ENCODE results near the gene EXOC4.
"Not testable (repeated sequence)": the region's sequence is repeated elsewhere in the genome, so short reads cannot be mapped to it uniquely, and the experiment has no call there.

The EXOC4 gene

GRCh38 chr7:133776266-133776665 is 523.4 kb downstream of the EXOC4 start:
- Histone ChIP-seq H3K27ac (ENCODE audit: low read depth, low read length) (no peak overlapping the region), H3K4me1 (ENCODE audit: control insufficient read depth, insufficient read depth, low read length, unreplicated experiment) (peaks cover 3% of the 10 kb centered on the region), H3K27me3 (ENCODE audit: insufficient read depth, low read length) (no peaks in the 10 kb centered on the region), H3K79me2 (ENCODE audit: control insufficient read depth, insufficient read depth, low read length, unreplicated experiment) (no peaks in the 10 kb centered on the region), H3K4me3 (ENCODE audit: low read depth, low read length) (no peak overlapping the region), H3K36me3 (ENCODE audit: insufficient read depth, low read length) (peaks cover 13% of the 10 kb centered on the region), H2AFZ (ENCODE audit: low read length, unreplicated experiment) (no peak overlapping the region)

GRCh38 chr7:133777701-133778100 is 524.8 kb downstream of the EXOC4 start:
- Histone ChIP-seq H3K4me3 (ENCODE audit: low read depth, low read length) (no peak overlapping the region), H3K36me3 (ENCODE audit: insufficient read depth, low read length) (peaks cover 13% of the 10 kb centered on the region), H3K27me3 (ENCODE audit: insufficient read depth, low read length) (no peaks in the 10 kb centered on the region), H3K79me2 (ENCODE audit: control insufficient read depth, insufficient read depth, low read length, unreplicated experiment) (no peaks in the 10 kb centered on the region), H2AFZ (ENCODE audit: low read length, unreplicated experiment) (no peak overlapping the region), H3K4me1 (ENCODE audit: control insufficient read depth, insufficient read depth, low read length, unreplicated experiment) (no peaks in the 10 kb centered on the region), H3K27ac (ENCODE audit: low read depth, low read length) (no peak overlapping the region)

- no peaks in the 10 kb centered on the region for H3K79me2 ChIP-seq (ENCODE audit: control insufficient read depth, insufficient read depth, low read length, unreplicated experiment)
- H3K27ac ChIP-seq (ENCODE audit: low read depth, low read length): no peak overlapping the region
- no peak overlapping the region for H2AFZ ChIP-seq (ENCODE audit: low read length, unreplicated experiment)
- H3K4me1 ChIP-seq (ENCODE audit: control insufficient read depth, insufficient read depth, low read length, unreplicated experiment): no peaks in the 10 kb centered on the region
- no peaks in the 10 kb centered on the region for H3K27me3 ChIP-seq (ENCODE audit: insufficient read depth, low read length)
- no peak overlapping the region for H3K4me3 ChIP-seq (ENCODE audit: low read depth, low read length)
- H3K36me3 ChIP-seq (ENCODE audit: insufficient read depth, low read length): peaks cover 13% of the 10 kb centered on the region
Observed at GRCh38 chr7:133778472-133778871, 525.6 kb downstream of the EXOC4 start.

GRCh38 chr7:133779538-133779937 is 526.7 kb downstream of the EXOC4 start:
- not testable (repeated sequence) for H3K4me3 ChIP-seq (ENCODE audit: low read depth, low read length); H3K79me2 ChIP-seq (ENCODE audit: control insufficient read depth, insufficient read depth, low read length, unreplicated experiment); H3K27ac ChIP-seq (ENCODE audit: low read depth, low read length); H3K27me3 ChIP-seq (ENCODE audit: insufficient read depth, low read length); H3K4me1 ChIP-seq (ENCODE audit: control insufficient read depth, insufficient read depth, low read length, unreplicated experiment); H2AFZ ChIP-seq (ENCODE audit: low read length, unreplicated experiment)
- H3K36me3 ChIP-seq (ENCODE audit: insufficient read depth, low read length): peaks cover 13% of the 10 kb centered on the region

GRCh38 chr7:133780912-133781311 is 528.0 kb downstream of the EXOC4 start:
- no peaks in the 10 kb centered on the region for H3K79me2 ChIP-seq (ENCODE audit: control insufficient read depth, insufficient read depth, low read length, unreplicated experiment)
- H3K27me3 ChIP-seq (ENCODE audit: insufficient read depth, low read length): no peaks in the 10 kb centered on the region
- peaks cover 13% of the 10 kb centered on the region for H3K36me3 ChIP-seq (ENCODE audit: insufficient read depth, low read length)
- no peak overlapping the region for H2AFZ ChIP-seq (ENCODE audit: low read length, unreplicated experiment)
- no peak overlapping the region for H3K4me3 ChIP-seq (ENCODE audit: low read depth, low read length)
- no peaks in the 10 kb centered on the region for H3K4me1 ChIP-seq (ENCODE audit: control insufficient read depth, insufficient read depth, low read length, unreplicated experiment)
- H3K27ac ChIP-seq (ENCODE audit: low read depth, low read length): no peak overlapping the region

GRCh38 chr7:133781486-133782090 is 528.7 kb downstream of the EXOC4 start:
- Histone ChIP-seq H3K36me3 (ENCODE audit: insufficient read depth, low read length) (peaks cover 13% of the 10 kb centered on the region), H3K27ac (ENCODE audit: low read depth, low read length) (no peak overlapping the region), H2AFZ (ENCODE audit: low read length, unreplicated experiment) (no peak overlapping the region), H3K27me3 (ENCODE audit: insufficient read depth, low read length) (no peaks in the 10 kb centered on the region), H3K4me3 (ENCODE audit: low read depth, low read length) (no peak overlapping the region), H3K79me2 (ENCODE audit: control insufficient read depth, insufficient read depth, low read length, unreplicated experiment) (no peaks in the 10 kb centered on the region), H3K4me1 (ENCODE audit: control insufficient read depth, insufficient read depth, low read length, unreplicated experiment) (no peaks in the 10 kb centered on the region)

- Histone ChIP-seq H3K36me3 (ENCODE audit: insufficient read depth, low read length) (peaks cover 11% of the 10 kb centered on the region), H2AFZ (ENCODE audit: low read length, unreplicated experiment) (no peak overlapping the region), H3K4me1 (ENCODE audit: control insufficient read depth, insufficient read depth, low read length, unreplicated experiment) (no peaks in the 10 kb centered on the region), H3K4me3 (ENCODE audit: low read depth, low read length) (no peak overlapping the region), H3K27me3 (ENCODE audit: insufficient read depth, low read length) (no peaks in the 10 kb centered on the region), H3K79me2 (ENCODE audit: control insufficient read depth, insufficient read depth, low read length, unreplicated experiment) (no peaks in the 10 kb centered on the region), H3K27ac (ENCODE audit: low read depth, low read length) (no peak overlapping the region)
Observed at GRCh38 chr7:133782470-133782869, 529.6 kb downstream of the EXOC4 start.

GRCh38 chr7:133783276-133783675 is 530.4 kb downstream of the EXOC4 start:
- Histone ChIP-seq H3K79me2 (ENCODE audit: control insufficient read depth, insufficient read depth, low read length, unreplicated experiment) (no peaks in the 10 kb centered on the region), H2AFZ (ENCODE audit: low read length, unreplicated experiment) (no peak overlapping the region), H3K36me3 (ENCODE audit: insufficient read depth, low read length) (peaks cover 9% of the 10 kb centered on the region; the same call in 1 of the 2 replicates), H3K27me3 (ENCODE audit: insufficient read depth, low read length) (no peaks in the 10 kb centered on the region), H3K27ac (ENCODE audit: low read depth, low read length) (no peak overlapping the region), H3K4me1 (ENCODE audit: control insufficient read depth, insufficient read depth, low read length, unreplicated experiment) (no peaks in the 10 kb centered on the region), H3K4me3 (ENCODE audit: low read depth, low read length) (no peak overlapping the region)

- H3K36me3 ChIP-seq (ENCODE audit: insufficient read depth, low read length): peaks cover 6% of the 10 kb centered on the region; the same call in 1 of the 2 replicates
- no peak overlapping the region for H3K4me3 ChIP-seq (ENCODE audit: low read depth, low read length)
- no peak overlapping the region for H2AFZ ChIP-seq (ENCODE audit: low read length, unreplicated experiment)
- H3K79me2 ChIP-seq (ENCODE audit: control insufficient read depth, insufficient read depth, low read length, unreplicated experiment): no peaks in the 10 kb centered on the region
- H3K4me1 ChIP-seq (ENCODE audit: control insufficient read depth, insufficient read depth, low read length, unreplicated experiment): no peaks in the 10 kb centered on the region
- H3K27me3 ChIP-seq (ENCODE audit: insufficient read depth, low read length): no peaks in the 10 kb centered on the region
- H3K27ac ChIP-seq (ENCODE audit: low read depth, low read length): no peak overlapping the region
Observed at GRCh38 chr7:133784486-133785001, 531.7 kb downstream of the EXOC4 start.

GRCh38 chr7:133786401-133786937 is 533.6 kb downstream of the EXOC4 start:
- no peak overlapping the region for H3K27ac ChIP-seq (ENCODE audit: low read depth, low read length)
- no peak overlapping the region for H3K4me3 ChIP-seq (ENCODE audit: low read depth, low read length)
- H2AFZ ChIP-seq (ENCODE audit: low read length, unreplicated experiment): no peak overlapping the region
- no peaks in the 10 kb centered on the region for H3K4me1 ChIP-seq (ENCODE audit: control insufficient read depth, insufficient read depth, low read length, unreplicated experiment)
- no peaks in the 10 kb centered on the region for H3K79me2 ChIP-seq (ENCODE audit: control insufficient read depth, insufficient read depth, low read length, unreplicated experiment)
- H3K36me3 ChIP-seq (ENCODE audit: insufficient read depth, low read length): 0 out of 2 replicates have a peak, but pooled peaks cover 3% of the 10 kb centered on the region
- no peaks in the 10 kb centered on the region for H3K27me3 ChIP-seq (ENCODE audit: insufficient read depth, low read length)

GRCh38 chr7:133789974-133790373 is 537.1 kb downstream of the EXOC4 start:
- Histone ChIP-seq H3K4me1 (ENCODE audit: control insufficient read depth, insufficient read depth, low read length, unreplicated experiment) (no peaks in the 10 kb centered on the region), H2AFZ (ENCODE audit: low read length, unreplicated experiment) (no peak overlapping the region), H3K4me3 (ENCODE audit: low read depth, low read length) (no peak overlapping the region), H3K27me3 (ENCODE audit: insufficient read depth, low read length) (no peaks in the 10 kb centered on the region), H3K36me3 (ENCODE audit: insufficient read depth, low read length) (0 out of 2 replicates have a peak, but pooled peaks cover 3% of the 10 kb centered on the region), H3K79me2 (ENCODE audit: control insufficient read depth, insufficient read depth, low read length, unreplicated experiment) (no peaks in the 10 kb centered on the region), H3K27ac (ENCODE audit: low read depth, low read length) (no peak overlapping the region)

All from ACC112 (cell line).